ENCODE results near the gene SHMT1.
A peak's percentile ranks its signal among the peaks of the same experiment; 100 is the strongest.
"Not testable (repeated sequence)": the region's sequence is repeated elsewhere in the genome, so short reads cannot be mapped to it uniquely, and the experiment has no call there.

SHMT1 gene

GRCh38 chr17:18362698-18363100, 651 bp downstream of the SHMT1 start:
- TF ChIP-seq CTCF (IDR thresholded peaks at IDR 0.05; ENCODE audit: low read length, missing control alignments), result no peak
- H3K4me3 ChIP-seq (replicated peaks; ENCODE audit: low read depth, low read length), result peak overlapping the region; percentile 68
- peak; percentile 11 for DNase-seq (ENCODE audit: low read depth)

- peak overlapping the region; percentile 68 for H3K4me3 ChIP-seq (replicated peaks; ENCODE audit: low read depth, low read length)
- TF ChIP-seq CTCF (IDR thresholded peaks at IDR 0.05; ENCODE audit: low read length, missing control alignments), result no peak
- no peak for DNase-seq (ENCODE audit: low read depth)
Measured at GRCh38 chr17:18361837-18362697, 1.3 kb downstream of the SHMT1 start.

GRCh38 chr17:18360518-18360917, 2.8 kb downstream of the SHMT1 start:
- no peak for TF ChIP-seq CTCF (IDR thresholded peaks at IDR 0.05; ENCODE audit: low read length, missing control alignments)
- H3K4me3 ChIP-seq (replicated peaks; ENCODE audit: low read depth, low read length), result no peak overlapping the region
- no peak for DNase-seq (ENCODE audit: low read depth)

- H3K4me3 ChIP-seq (replicated peaks; ENCODE audit: low read depth, low read length), result no peak overlapping the region
- peak; percentile 73 for DNase-seq (ENCODE audit: low read depth)
- no peak for TF ChIP-seq CTCF (IDR thresholded peaks at IDR 0.05; ENCODE audit: low read length, missing control alignments)
Measured at GRCh38 chr17:18356624-18357023, 6.7 kb downstream of the SHMT1 start.

- no peak for TF ChIP-seq CTCF (IDR thresholded peaks at IDR 0.05; ENCODE audit: low read length, missing control alignments)
- DNase-seq (ENCODE audit: low read depth), result no peak
- H3K4me3 ChIP-seq (replicated peaks; ENCODE audit: low read depth, low read length), result no peak overlapping the region
Measured at GRCh38 chr17:18353541-18353940, 9.8 kb downstream of the SHMT1 start.

- H3K4me3 ChIP-seq (replicated peaks; ENCODE audit: low read depth, low read length), result no peak overlapping the region
- DNase-seq (ENCODE audit: low read depth), result no peak
- TF ChIP-seq CTCF (IDR thresholded peaks at IDR 0.05; ENCODE audit: low read length, missing control alignments), result no peak
Measured at GRCh38 chr17:18344021-18344420, 19.3 kb downstream of the SHMT1 start.

- TF ChIP-seq CTCF (IDR thresholded peaks at IDR 0.05; ENCODE audit: low read length, missing control alignments), result no peak
- no peak overlapping the region for H3K4me3 ChIP-seq (replicated peaks; ENCODE audit: low read depth, low read length)
- DNase-seq (ENCODE audit: low read depth), result no peak
Measured at GRCh38 chr17:18339933-18340332, 23.4 kb downstream of the SHMT1 start.

- DNase-seq (ENCODE audit: low read depth); H3K4me3 ChIP-seq (replicated peaks; ENCODE audit: low read depth, low read length): not testable (repeated sequence)
Measured at GRCh38 chr17:18338158-18338557, 25.2 kb downstream of the SHMT1 start.

Data from fibroblast of pulmonary artery (primary cell).